Smooth muscle cell (in vitro differentiated cells): ENCODE results near the gene STAT5A. TPM values are rescaled to one million over a fixed set of nuclear protein-coding genes. Genes with fewer than 3 reads are reported as not detected.

Source experiments
- DNase-seq: peaks from one replicate; lab custom pipeline; 2025; ENCODE audit not compliant: unreplicated experiment; lab: John Stamatoyannopoulos, UW
- H2AFZ ChIP-seq: fragments of 200-600 bp; sonication (generic); 2 replicates; pipeline ENCODE4 v1.6.0; 2016; ENCODE audit warnings: antibody characterized with exemption, low read depth, mild to moderate bottlenecking
- H3F3A ChIP-seq: fragments of 200-600 bp; sonication (generic); 2 replicates; pipeline ENCODE4 v1.6.0; 2017; ENCODE audit warnings: antibody characterized with exemption, low read depth
- H3K27ac ChIP-seq: fragments of 200-600 bp; sonication (generic); 2 replicates; pipeline ENCODE4 v1.5.1; 2016; ENCODE audit warnings: low read depth, mild to moderate bottlenecking
- H3K27me3 ChIP-seq: fragments of 200-600 bp; sonication (generic); 2 replicates; pipeline ENCODE4 v1.6.1; 2016; ENCODE audit warnings: low read depth, mild to moderate bottlenecking
- H3K36me3 ChIP-seq: fragments of 200-600 bp; sonication (generic); 2 replicates; pipeline ENCODE4 v1.5.1; 2016; ENCODE audit warnings: low read depth
- H3K4me1 ChIP-seq: fragments of 200-600 bp; sonication (generic); 2 replicates; pipeline ENCODE4 v1.5.1; 2016; ENCODE audit warnings: low read depth
- H3K4me2 ChIP-seq: fragments of 200-600 bp; sonication (generic); 2 replicates; pipeline ENCODE4 v1.6.0; 2016; ENCODE audit warnings: mild to moderate bottlenecking
- H3K4me3 ChIP-seq: fragments of 200-600 bp; sonication (generic); 2 replicates; pipeline ENCODE4 v1.5.1; 2016; ENCODE audit warnings: mild to moderate bottlenecking
- H3K79me2 ChIP-seq: fragments of 200-600 bp; sonication (generic); 2 replicates; pipeline ENCODE4 v1.6.0; 2016; ENCODE audit warnings: low read depth, mild to moderate bottlenecking
- H3K9ac ChIP-seq: fragments of 200-600 bp; sonication (generic); 2 replicates; pipeline ENCODE4 v1.6.0; 2016; ENCODE audit warnings: low read depth
- H3K9me3 ChIP-seq: fragments of 200-600 bp; sonication (generic); replicated peaks from 2 replicates; pipeline ENCODE4 v1.5.1; 2016; ENCODE audit warnings: low read depth
- H4K20me1 ChIP-seq: fragments of 200-600 bp; sonication (generic); 2 replicates; pipeline ENCODE4 v1.6.0; 2016; ENCODE audit warnings: low read depth
- WGBS: methylation state at CpG from one replicate; pipeline ENCODE4 v1.1.7; 2016; ENCODE audit warnings: low lambda C conversion rate; 5-methylcytosine and 5-hydroxymethylcytosine counted together
- polyA plus RNA-seq: library from polyadenylated mRNA; unstranded; fragments of >200 nt; fragmentation: Nextera tagmentation; extraction: Ambion mirVana; gene quantifications from 2 replicates; pipeline ENCODE4 v1.2.1, GENCODE V29; 2016
- total RNA-seq: library from RNA; depleted of rRNA; stranded (reverse); fragments of >200 nt; gene quantifications from 2 replicates; pipeline ENCODE4 v1.2.3, GENCODE V29; 2014
- TF ChIP-seq, protein P1 (sequence below): fragments of 200-600 bp; sonication (generic); IDR thresholded peaks from 2 replicates; pipeline ENCODE4 v1.5.1; 2017; ENCODE audit warnings: borderline replicate concordance, mild to moderate bottlenecking, antibody characterized with exemption; ENCODE audit not compliant: insufficient read depth, poor library complexity, severe bottlenecking

STAT5A gene
- total and polyA plus RNA-seq, 2 experiments from 2014 or later = 1.7 to 3.2 TPM

- 84% methylated on average over 6 of the region's 6 CpGs for WGBS
- DNase-seq = no peak
- no peaks in the 10 kb centered on the region for H3K27me3 ChIP-seq
Measured at GRCh38 chr17:42282478-42283080, 5.7 kb upstream of the STAT5A start.

DNA sequence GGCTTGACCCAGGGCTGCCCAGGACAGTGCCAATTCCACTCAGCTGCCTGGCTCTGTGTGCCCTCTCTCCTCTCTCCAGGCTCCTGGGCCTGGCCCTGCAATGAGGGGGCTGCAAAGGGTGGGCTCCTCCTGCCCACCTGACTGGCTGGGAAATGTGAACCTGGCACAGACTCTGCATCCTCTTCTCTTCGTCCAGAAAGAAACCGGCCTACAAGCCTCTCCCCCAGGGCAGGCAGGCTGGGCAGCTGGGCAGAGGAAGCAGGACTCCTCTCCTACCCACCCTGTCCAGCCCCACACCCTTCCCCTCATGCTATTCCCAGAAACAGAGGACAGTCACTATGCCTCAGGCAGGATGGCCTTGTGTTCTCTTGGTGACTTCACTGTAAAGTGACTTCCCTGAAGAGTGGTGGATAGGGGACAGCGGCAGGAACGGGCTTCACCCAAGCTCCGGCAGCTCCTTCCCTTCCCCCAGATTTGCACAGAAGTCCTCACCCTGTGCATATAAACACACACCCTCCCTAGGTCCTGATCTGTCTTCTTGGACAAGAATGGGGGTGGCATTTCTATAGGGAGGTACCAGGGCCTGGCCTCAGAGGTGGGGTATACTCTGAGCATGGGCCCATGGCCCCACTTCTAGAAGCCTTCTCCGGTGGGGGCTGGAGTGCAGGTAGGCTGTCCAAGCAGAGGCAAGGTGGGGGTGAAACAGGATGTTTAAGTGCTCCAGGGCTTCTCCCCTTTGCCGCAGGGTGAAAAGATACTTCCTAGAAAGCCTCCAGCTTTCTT lies 4.9 kb upstream of the STAT5A start:
- Histone ChIP-seq H3K9ac (no peak overlapping the region), H3K79me2 (no peaks in the 10 kb centered on the region), H3K4me2 (no peak overlapping the region), H3K36me3 (no peaks in the 10 kb centered on the region), H3K27ac (no peak overlapping the region), H4K20me1 (no peaks in the 10 kb centered on the region), H3F3A (no peaks in the 10 kb centered on the region), H3K4me1 (peaks cover 4% of the 10 kb centered on the region), H3K9me3 (no peaks in the 10 kb centered on the region), H2AFZ (no peak overlapping the region), H3K4me3 (no peak overlapping the region), H3K27me3 (no peaks in the 10 kb centered on the region)
- no peak for DNase-seq
- TF ChIP-seq, protein P1, sequence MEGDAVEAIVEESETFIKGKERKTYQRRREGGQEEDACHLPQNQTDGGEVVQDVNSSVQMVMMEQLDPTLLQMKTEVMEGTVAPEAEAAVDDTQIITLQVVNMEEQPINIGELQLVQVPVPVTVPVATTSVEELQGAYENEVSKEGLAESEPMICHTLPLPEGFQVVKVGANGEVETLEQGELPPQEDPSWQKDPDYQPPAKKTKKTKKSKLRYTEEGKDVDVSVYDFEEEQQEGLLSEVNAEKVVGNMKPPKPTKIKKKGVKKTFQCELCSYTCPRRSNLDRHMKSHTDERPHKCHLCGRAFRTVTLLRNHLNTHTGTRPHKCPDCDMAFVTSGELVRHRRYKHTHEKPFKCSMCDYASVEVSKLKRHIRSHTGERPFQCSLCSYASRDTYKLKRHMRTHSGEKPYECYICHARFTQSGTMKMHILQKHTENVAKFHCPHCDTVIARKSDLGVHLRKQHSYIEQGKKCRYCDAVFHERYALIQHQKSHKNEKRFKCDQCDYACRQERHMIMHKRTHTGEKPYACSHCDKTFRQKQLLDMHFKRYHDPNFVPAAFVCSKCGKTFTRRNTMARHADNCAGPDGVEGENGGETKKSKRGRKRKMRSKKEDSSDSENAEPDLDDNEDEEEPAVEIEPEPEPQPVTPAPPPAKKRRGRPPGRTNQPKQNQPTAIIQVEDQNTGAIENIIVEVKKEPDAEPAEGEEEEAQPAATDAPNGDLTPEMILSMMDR = no peak
- 90% methylated on average over 7 of the region's 7 CpGs for WGBS

More at GRCh38 chr17:42282478-42283080, 5.7 kb upstream of the STAT5A start:
- Histone ChIP-seq H3K9me3 (no peaks in the 10 kb centered on the region), H3K4me3 (no peak overlapping the region), H3F3A (no peaks in the 10 kb centered on the region), H3K4me2 (no peak overlapping the region), H3K36me3 (no peaks in the 10 kb centered on the region), H3K4me1 (peaks cover under 1% of the 10 kb centered on the region), H2AFZ (no peak overlapping the region), H3K79me2 (no peaks in the 10 kb centered on the region), H3K9ac (no peak overlapping the region), H4K20me1 (no peaks in the 10 kb centered on the region), H3K27ac (no peak overlapping the region)
- TF ChIP-seq, protein P1 = no peak

- Histone ChIP-seq H3K79me2 (no peaks in the 10 kb centered on the region), H3K27me3 (no peaks in the 10 kb centered on the region), H3K4me1 (peaks cover 4% of the 10 kb centered on the region), H4K20me1 (no peaks in the 10 kb centered on the region), H3K4me2 (no peak overlapping the region), H3K36me3 (no peaks in the 10 kb centered on the region), H2AFZ (no peak overlapping the region), H3F3A (no peaks in the 10 kb centered on the region), H3K9ac (no peak overlapping the region), H3K9me3 (no peaks in the 10 kb centered on the region), H3K27ac (no peak overlapping the region), H3K4me3 (no peak overlapping the region)
- WGBS = 89% methylated on average over 5 of the region's 5 CpGs
- no peak for DNase-seq
- TF ChIP-seq, protein P1 = no peak
Measured at GRCh38 chr17:42284024-42284369, 4.3 kb upstream of the STAT5A start.
